ENCODE results near the gene PLK2.

DNA sequence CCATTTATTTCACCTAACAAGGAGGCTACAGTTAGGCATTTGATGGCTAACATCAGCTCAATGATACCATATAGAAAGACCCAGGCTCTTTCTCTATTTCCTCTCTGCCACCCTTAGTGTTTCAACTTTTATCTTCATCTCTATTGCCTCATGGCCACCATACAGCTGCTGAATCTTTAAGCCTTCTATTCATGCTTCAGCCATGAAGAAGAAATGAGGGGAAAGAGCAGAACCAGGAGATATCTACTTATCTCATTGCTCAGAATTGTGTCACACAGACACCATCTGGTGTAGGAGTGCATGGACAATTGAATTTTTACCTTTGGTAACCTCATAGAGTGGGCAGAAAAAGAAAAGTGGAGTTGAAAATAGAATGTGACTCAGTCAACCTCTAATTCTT is 38.0 kb upstream of the PLK2 start:
- TF ChIP-seq, protein P1, sequence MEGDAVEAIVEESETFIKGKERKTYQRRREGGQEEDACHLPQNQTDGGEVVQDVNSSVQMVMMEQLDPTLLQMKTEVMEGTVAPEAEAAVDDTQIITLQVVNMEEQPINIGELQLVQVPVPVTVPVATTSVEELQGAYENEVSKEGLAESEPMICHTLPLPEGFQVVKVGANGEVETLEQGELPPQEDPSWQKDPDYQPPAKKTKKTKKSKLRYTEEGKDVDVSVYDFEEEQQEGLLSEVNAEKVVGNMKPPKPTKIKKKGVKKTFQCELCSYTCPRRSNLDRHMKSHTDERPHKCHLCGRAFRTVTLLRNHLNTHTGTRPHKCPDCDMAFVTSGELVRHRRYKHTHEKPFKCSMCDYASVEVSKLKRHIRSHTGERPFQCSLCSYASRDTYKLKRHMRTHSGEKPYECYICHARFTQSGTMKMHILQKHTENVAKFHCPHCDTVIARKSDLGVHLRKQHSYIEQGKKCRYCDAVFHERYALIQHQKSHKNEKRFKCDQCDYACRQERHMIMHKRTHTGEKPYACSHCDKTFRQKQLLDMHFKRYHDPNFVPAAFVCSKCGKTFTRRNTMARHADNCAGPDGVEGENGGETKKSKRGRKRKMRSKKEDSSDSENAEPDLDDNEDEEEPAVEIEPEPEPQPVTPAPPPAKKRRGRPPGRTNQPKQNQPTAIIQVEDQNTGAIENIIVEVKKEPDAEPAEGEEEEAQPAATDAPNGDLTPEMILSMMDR (IDR thresholded peaks at IDR 0.05): no peak
- TF ChIP-seq, protein P2, sequence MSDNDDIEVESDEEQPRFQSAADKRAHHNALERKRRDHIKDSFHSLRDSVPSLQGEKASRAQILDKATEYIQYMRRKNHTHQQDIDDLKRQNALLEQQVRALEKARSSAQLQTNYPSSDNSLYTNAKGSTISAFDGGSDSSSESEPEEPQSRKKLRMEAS (IDR thresholded peaks at IDR 0.05): no peak
- TF ChIP-seq CHD2 (IDR thresholded peaks at IDR 0.05; ENCODE audit: low read length, partially characterized antibody) (no peak), RAD21 (conservative IDR thresholded peaks at IDR 0.05 in 1 of 2, IDR thresholded peaks at IDR 0.05 in 1 of 2) (no peak), NFE2L2 (conservative IDR thresholded peaks at IDR 0.05; ENCODE audit: low read length) (no peak), BHLHE40 (IDR thresholded peaks at IDR 0.05; ENCODE audit: low read depth, low read length) (no peak), POLR2A (IDR thresholded peaks at IDR 0.05; ENCODE audit: low read length) (no peak), RARB (CRISPR knock-in tag; IDR thresholded peaks at IDR 0.05) (no peak), RFX5 (IDR thresholded peaks at IDR 0.05) (no peak)
- TF ChIP-seq, protein P3, sequence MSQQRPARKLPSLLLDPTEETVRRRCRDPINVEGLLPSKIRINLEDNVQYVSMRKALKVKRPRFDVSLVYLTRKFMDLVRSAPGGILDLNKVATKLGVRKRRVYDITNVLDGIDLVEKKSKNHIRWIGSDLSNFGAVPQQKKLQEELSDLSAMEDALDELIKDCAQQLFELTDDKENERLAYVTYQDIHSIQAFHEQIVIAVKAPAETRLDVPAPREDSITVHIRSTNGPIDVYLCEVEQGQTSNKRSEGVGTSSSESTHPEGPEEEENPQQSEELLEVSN (IDR thresholded peaks at IDR 0.05; ENCODE audit: borderline replicate concordance, low read depth): no peak
- TF ChIP-seq, protein P4, sequence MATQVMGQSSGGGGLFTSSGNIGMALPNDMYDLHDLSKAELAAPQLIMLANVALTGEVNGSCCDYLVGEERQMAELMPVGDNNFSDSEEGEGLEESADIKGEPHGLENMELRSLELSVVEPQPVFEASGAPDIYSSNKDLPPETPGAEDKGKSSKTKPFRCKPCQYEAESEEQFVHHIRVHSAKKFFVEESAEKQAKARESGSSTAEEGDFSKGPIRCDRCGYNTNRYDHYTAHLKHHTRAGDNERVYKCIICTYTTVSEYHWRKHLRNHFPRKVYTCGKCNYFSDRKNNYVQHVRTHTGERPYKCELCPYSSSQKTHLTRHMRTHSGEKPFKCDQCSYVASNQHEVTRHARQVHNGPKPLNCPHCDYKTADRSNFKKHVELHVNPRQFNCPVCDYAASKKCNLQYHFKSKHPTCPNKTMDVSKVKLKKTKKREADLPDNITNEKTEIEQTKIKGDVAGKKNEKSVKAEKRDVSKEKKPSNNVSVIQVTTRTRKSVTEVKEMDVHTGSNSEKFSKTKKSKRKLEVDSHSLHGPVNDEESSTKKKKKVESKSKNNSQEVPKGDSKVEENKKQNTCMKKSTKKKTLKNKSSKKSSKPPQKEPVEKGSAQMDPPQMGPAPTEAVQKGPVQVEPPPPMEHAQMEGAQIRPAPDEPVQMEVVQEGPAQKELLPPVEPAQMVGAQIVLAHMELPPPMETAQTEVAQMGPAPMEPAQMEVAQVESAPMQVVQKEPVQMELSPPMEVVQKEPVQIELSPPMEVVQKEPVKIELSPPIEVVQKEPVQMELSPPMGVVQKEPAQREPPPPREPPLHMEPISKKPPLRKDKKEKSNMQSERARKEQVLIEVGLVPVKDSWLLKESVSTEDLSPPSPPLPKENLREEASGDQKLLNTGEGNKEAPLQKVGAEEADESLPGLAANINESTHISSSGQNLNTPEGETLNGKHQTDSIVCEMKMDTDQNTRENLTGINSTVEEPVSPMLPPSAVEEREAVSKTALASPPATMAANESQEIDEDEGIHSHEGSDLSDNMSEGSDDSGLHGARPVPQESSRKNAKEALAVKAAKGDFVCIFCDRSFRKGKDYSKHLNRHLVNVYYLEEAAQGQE (IDR thresholded peaks at IDR 0.05): no peak

Measured in A549 (cell line).